ENCODE measurements around the gene MBOAT2. TPM values are rescaled to one million over a fixed set of nuclear protein-coding genes. Genes with fewer than 3 reads are reported as not detected.

Gene MBOAT2
- total and polyA plus RNA-seq, 2 of the 13 experiments (the other 11 are each of a cell fraction or from before 2014, with no cell fraction given), result 0.11 to 0.36 TPM

- TF ChIP-seq, protein P1, sequence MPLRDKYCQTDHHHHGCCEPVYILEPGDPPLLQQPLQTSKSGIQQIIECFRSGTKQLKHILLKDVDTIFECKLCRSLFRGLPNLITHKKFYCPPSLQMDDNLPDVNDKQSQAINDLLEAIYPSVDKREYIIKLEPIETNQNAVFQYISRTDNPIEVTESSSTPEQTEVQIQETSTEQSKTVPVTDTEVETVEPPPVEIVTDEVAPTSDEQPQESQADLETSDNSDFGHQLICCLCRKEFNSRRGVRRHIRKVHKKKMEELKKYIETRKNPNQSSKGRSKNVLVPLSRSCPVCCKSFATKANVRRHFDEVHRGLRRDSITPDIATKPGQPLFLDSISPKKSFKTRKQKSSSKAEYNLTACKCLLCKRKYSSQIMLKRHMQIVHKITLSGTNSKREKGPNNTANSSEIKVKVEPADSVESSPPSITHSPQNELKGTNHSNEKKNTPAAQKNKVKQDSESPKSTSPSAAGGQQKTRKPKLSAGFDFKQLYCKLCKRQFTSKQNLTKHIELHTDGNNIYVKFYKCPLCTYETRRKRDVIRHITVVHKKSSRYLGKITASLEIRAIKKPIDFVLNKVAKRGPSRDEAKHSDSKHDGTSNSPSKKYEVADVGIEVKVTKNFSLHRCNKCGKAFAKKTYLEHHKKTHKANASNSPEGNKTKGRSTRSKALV (CRISPR knock-in tag; IDR thresholded peaks at IDR 0.05), result no peak
- TF ChIP-seq FOXP1 (IDR thresholded peaks at IDR 0.05) (no peak), FOXP1 (CRISPR knock-in tag; IDR thresholded peaks at IDR 0.05) (no peak), ZNF333 (CRISPR knock-in tag; IDR thresholded peaks at IDR 0.05; ENCODE audit: borderline replicate concordance) (0 out of 2 replicates have a peak, but pooled peaks have one; percentile 30), ZNF83 (CRISPR knock-in tag; IDR thresholded peaks at IDR 0.05; ENCODE audit: borderline replicate concordance) (no peak), ZNF33B (CRISPR knock-in tag; IDR thresholded peaks at IDR 0.05) (no peak), MEF2D (CRISPR knock-in tag; IDR thresholded peaks at IDR 0.05) (0 out of 2 replicates have a peak, but pooled peaks have one; percentile 4), MTF1 (CRISPR knock-in tag; IDR thresholded peaks at IDR 0.05) (no peak), ISX (CRISPR knock-in tag; conservative IDR thresholded peaks at IDR 0.05) (no peak), CTCF (CRISPR knock-in tag; IDR thresholded peaks at IDR 0.05) (0 out of 2 replicates have a peak, but pooled peaks have one; percentile 19), ZNF17 (CRISPR knock-in tag; IDR thresholded peaks at IDR 0.05) (no peak), ESRRA (CRISPR knock-in tag; IDR thresholded peaks at IDR 0.05; ENCODE audit: low read depth) (no peak), RELA (CRISPR knock-in tag; IDR thresholded peaks at IDR 0.05) (no peak), TFAP4 (IDR thresholded peaks at IDR 0.05; ENCODE audit: borderline replicate concordance, low read depth) (peak; percentile 39; the same call in 1 of the 2 replicates), NFE2 (CRISPR knock-in tag; IDR thresholded peaks at IDR 0.05) (no peak), ELF4 (CRISPR knock-in tag; IDR thresholded peaks at IDR 0.05; ENCODE audit: borderline replicate concordance) (no peak), ZNF24 (IDR thresholded peaks at IDR 0.05) (no peak), ZNF75D (CRISPR knock-in tag; IDR thresholded peaks at IDR 0.05; ENCODE audit: borderline replicate concordance) (no peak), NR2C2 (CRISPR knock-in tag; IDR thresholded peaks at IDR 0.05; ENCODE audit: borderline replicate concordance) (0 out of 2 replicates have a peak, but pooled peaks have one; percentile 24), KAT8 (CRISPR knock-in tag; IDR thresholded peaks at IDR 0.05) (peak; percentile 73; the same call in 1 of the 2 replicates), ZNF138 (CRISPR knock-in tag; IDR thresholded peaks at IDR 0.05; ENCODE audit: low read depth) (no peak), MTA1 (CRISPR knock-in tag; IDR thresholded peaks at IDR 0.05; ENCODE audit: borderline replicate concordance) (peak; percentile 83; the same call in 1 of the 2 replicates), CC2D1A (CRISPR knock-in tag; IDR thresholded peaks at IDR 0.05) (no peak), ZNF772 (CRISPR knock-in tag; IDR thresholded peaks at IDR 0.05) (peak; percentile 67; the same call in 1 of the 2 replicates), JUN (CRISPR knock-in tag; IDR thresholded peaks at IDR 0.05) (no peak), TMF1 (CRISPR knock-in tag; IDR thresholded peaks at IDR 0.05; ENCODE audit: low read depth) (peak; percentile 90; the same call in 1 of the 2 replicates)
- TF ChIP-seq, protein P2, sequence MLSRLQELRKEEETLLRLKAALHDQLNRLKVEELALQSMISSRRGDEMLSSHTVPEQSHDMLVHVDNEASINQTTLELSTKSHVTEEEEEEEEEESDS (CRISPR knock-in tag; IDR thresholded peaks at IDR 0.05; ENCODE audit: borderline replicate concordance), result 0 out of 2 replicates have a peak, but pooled peaks have one; percentile 51
Observed at GRCh38 chr2:8836971-8837794, 166.3 kb downstream of the MBOAT2 start, which contains the start of gene KIDINS220 (continued).

Data from HepG2 (cell line).